Mononuclear cell (primary cell): Measurements from ENCODE around the gene C2orf74. TPM values are rescaled to one million over a fixed set of nuclear protein-coding genes. Genes with fewer than 3 reads are reported as not detected.

ENCODE experiments used
- total RNA-seq: library from RNA; depleted of rRNA; stranded (reverse); fragments of >200 nt; gene quantifications from one replicate; pipeline ENCODE4 v1.2.3, GENCODE V29; 2012

The C2orf74 gene
- total RNA-seq, 1 donor, result 3.8 TPM

Other genes with a start within 250 kb of the C2orf74 start
- 32.1 TPM for gene PEX13, start 144.5 kb upstream of the C2orf74 start, total RNA-seq
- gene PUS10, start 143.9 kb upstream of the C2orf74 start, total RNA-seq, result 3.6 TPM
- gene SANBR, start 96.3 kb upstream of the C2orf74 start, total RNA-seq, result 4.4 TPM